ENCODE data around the gene PADI4.

DNA sequence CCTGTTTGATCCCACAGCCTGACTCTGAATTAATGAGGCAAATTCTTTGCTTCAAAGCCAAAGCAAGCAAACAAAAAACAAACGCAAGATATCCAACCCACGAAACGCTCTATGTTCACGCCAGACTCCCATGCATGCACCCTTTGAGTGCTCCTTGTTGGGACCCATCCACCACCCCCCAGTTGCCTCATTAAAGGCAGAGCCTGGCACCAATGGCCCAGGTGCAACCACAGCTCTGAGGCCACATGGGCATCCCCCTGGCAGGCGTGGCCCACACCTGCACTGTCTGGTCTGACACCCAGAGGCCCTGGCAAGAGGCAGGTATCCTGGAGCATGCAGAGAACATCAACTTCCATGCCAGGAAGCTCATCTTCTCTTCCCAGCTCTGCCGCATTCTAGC lies 1.1 kb upstream of the PADI4 start:
- TF ChIP-seq POLR2A (IDR thresholded peaks at IDR 0.05; ENCODE audit: low read depth, low read length) = no peak
- TF ChIP-seq, protein P1, sequence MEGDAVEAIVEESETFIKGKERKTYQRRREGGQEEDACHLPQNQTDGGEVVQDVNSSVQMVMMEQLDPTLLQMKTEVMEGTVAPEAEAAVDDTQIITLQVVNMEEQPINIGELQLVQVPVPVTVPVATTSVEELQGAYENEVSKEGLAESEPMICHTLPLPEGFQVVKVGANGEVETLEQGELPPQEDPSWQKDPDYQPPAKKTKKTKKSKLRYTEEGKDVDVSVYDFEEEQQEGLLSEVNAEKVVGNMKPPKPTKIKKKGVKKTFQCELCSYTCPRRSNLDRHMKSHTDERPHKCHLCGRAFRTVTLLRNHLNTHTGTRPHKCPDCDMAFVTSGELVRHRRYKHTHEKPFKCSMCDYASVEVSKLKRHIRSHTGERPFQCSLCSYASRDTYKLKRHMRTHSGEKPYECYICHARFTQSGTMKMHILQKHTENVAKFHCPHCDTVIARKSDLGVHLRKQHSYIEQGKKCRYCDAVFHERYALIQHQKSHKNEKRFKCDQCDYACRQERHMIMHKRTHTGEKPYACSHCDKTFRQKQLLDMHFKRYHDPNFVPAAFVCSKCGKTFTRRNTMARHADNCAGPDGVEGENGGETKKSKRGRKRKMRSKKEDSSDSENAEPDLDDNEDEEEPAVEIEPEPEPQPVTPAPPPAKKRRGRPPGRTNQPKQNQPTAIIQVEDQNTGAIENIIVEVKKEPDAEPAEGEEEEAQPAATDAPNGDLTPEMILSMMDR (IDR thresholded peaks at IDR 0.05; ENCODE audit: extremely low read depth in 1 of 2, insufficient read depth in 1 of 2, low read depth in 1 of 2, low read length in 2 of 2) = no peak
